Cardiac atrium fibroblast (primary cell): ENCODE results near the gene ITIH6. TPM values are rescaled to one million over a fixed set of nuclear protein-coding genes. Genes with fewer than 3 reads are reported as not detected.

Experiments used
- total RNA-seq: library from RNA; depleted of rRNA; stranded (reverse); fragments of >200 nt; gene quantifications from 2 replicates; pipeline ENCODE4 v1.2.3, GENCODE V29; 2015

ITIH6 gene
- not detected in 2 replicates for total RNA-seq

GRCh38 chrX:54798137-54798536 lies at the start of gene ITIH6:
ITIH6 (minus strand) TSS chrX:54798255; CDS start chrX:54798210, 45 bp downstream.

GRCh38 chrX:54807524-54808108 lies 9.6 kb upstream of the ITIH6 start, which contains the start of gene MAGED2:
MAGED2 (plus strand) TSS chrX:54807745; CDS start chrX:54809332, 1,587 bp downstream.

Other genes starting within 250 kb of the ITIH6 start
- gene MAGED2, start 9.5 kb upstream of the ITIH6 start, total RNA-seq = 291 and 376 TPM in 2 replicates
- 4.9 and 9.9 TPM in 2 replicates for gene TRO, start 122.6 kb upstream of the ITIH6 start, total RNA-seq
- gene PFKFB1, start 195.9 kb upstream of the ITIH6 start, total RNA-seq = not detected in 2 replicates
- 11.2 and 12.3 TPM in 2 replicates for gene APEX2, start 202.1 kb upstream of the ITIH6 start, total RNA-seq
- gene ALAS2, start 232.7 kb upstream of the ITIH6 start, total RNA-seq = not detected in 2 replicates